Transverse colon (tissue), 4 donors: Measurements from ENCODE around the gene ERGIC1.

Experiments used
- CTCF ChIP-seq, 5 experiments: fragments of 200-600 bp in 3 of 5; fragments of 450-650 bp in 2 of 5; sonication (generic) in 3 of 5; IDR thresholded peaks; 1 replicate in 2 of 5; 2 replicates in 3 of 5; pipeline ENCODE4 v1.5.1; 2016 to 2017; ENCODE audit warnings: antibody characterized with exemption in 5 of 5, inconsistent platforms in 3 of 5, mild to moderate bottlenecking in 2 of 5, moderate library complexity in 1 of 5
- POLR2A ChIP-seq: fragments of 450-650 bp; IDR thresholded peaks from one replicate; pipeline ENCODE4 v1.6.1; 2016; ENCODE audit warnings: antibody characterized with exemption, mild to moderate bottlenecking, moderate library complexity
- POLR2AphosphoS5 ChIP-seq, 3 donors: sonication (generic); formaldehyde crosslinking; IDR thresholded peaks; one replicate each; pipeline ENCODE4 v1.6.1; 2016; ENCODE audit warnings: antibody characterized with exemption in 3 of 3

DNA sequence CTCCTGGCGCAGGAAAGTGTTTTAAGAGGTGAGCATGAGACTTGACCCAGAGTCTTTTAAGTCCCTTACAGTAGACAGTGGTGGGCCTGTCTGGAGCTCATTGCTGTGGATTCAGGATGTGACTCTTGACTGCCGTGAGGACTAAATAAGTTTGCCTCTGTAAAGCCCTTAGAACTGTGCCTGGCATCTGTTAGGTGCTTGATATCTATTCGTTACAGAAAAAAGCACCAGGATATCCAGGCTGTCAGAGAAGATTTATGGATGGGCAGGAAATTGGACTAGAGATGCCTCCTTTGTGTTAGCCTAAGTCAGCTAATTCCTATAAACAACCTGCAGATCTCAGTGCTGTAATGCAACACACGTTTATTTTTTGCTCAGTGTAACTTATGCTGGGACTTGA lies 12.6 kb downstream of the ERGIC1 start:
- TF ChIP-seq POLR2A (no peak), POLR2AphosphoS5 (IDR thresholded peaks at IDR 0.05) (no peak), CTCF (IDR thresholded peaks at IDR 0.05) (no peak)
